Suprapubic skin (tissue), 4 donors: ENCODE results near the gene RPUSD2. TPM values are rescaled to one million over a fixed set of nuclear protein-coding genes. Genes with fewer than 3 reads are reported as not detected.
"Not testable (repeated sequence)": the region's sequence is repeated elsewhere in the genome, so short reads cannot be mapped to it uniquely, and the experiment has no call there.

ENCODE experiments used
- DNase-seq, 2 donors: peaks; one replicate each; pipeline ENCODE4 v3.0.0-alpha.2; 2019; ENCODE audit warnings: low spot score in 2 of 2
- H3K27ac ChIP-seq: fragments of 200-600 bp; sonication (generic); one replicate; pipeline ENCODE4 v1.5.1; 2019
- H3K27me3 ChIP-seq: fragments of 200-600 bp; sonication (generic); one replicate; pipeline ENCODE4 v1.5.1; 2019
- H3K36me3 ChIP-seq: fragments of 200-600 bp; sonication (generic); one replicate; pipeline ENCODE4 v1.5.1; 2019
- H3K4me1 ChIP-seq: fragments of 200-600 bp; sonication (generic); one replicate; pipeline ENCODE4 v1.5.1; 2019
- H3K4me3 ChIP-seq: fragments of 200-600 bp; sonication (generic); one replicate; pipeline ENCODE4 v1.5.1; 2019; ENCODE audit warnings: mild to moderate bottlenecking
- H3K9me3 ChIP-seq: fragments of 200-600 bp; sonication (generic); one replicate; pipeline ENCODE4 v1.5.1; 2019
- CTCF ChIP-seq, 2 donors: fragments of 200-600 bp in 1 of 2; fragments of 450-650 bp in 1 of 2; sonication (generic) in 1 of 2; IDR thresholded peaks; one replicate each; pipeline ENCODE4 v1.5.1; 2016 to 2019; ENCODE audit warnings: antibody characterized with exemption in 2 of 2, mild to moderate bottlenecking in 1 of 2, moderate library complexity in 1 of 2
- EP300 ChIP-seq: sonication (generic); formaldehyde crosslinking; IDR thresholded peaks from one replicate; pipeline ENCODE4 v1.6.1; 2017; ENCODE audit warnings: antibody characterized with exemption
- POLR2A ChIP-seq, 2 donors: fragments of 450-650 bp; IDR thresholded peaks; one replicate each; pipeline ENCODE4 v1.6.1; 2017; ENCODE audit warnings: antibody characterized with exemption in 2 of 2, mild to moderate bottlenecking in 2 of 2, moderate library complexity in 2 of 2
- POLR2AphosphoS5 ChIP-seq, 3 donors: sonication (generic); formaldehyde crosslinking; IDR thresholded peaks; one replicate each; pipeline ENCODE4 v1.6.1; 2017; ENCODE audit warnings: antibody characterized with exemption in 3 of 3
- WGBS: methylation state at CpG from one replicate; pipeline ENCODE4 v1.1.5; 2018; 5-methylcytosine and 5-hydroxymethylcytosine counted together
- total RNA-seq, 4 donors: library from RNA; depleted of rRNA; stranded (reverse); fragments of >200 nt; gene quantifications; one replicate each; pipeline ENCODE4 v1.1.0, GENCODE V29; 2016

RPUSD2 gene
- total RNA-seq, 4 donors from 2014 or later = 8.1 to 14.0 (median 12.1) TPM

- Histone ChIP-seq H3K27ac (peak overlapping the region; percentile 90), H3K27me3 (no peaks in the 10 kb centered on the region), H3K36me3 (peaks cover 7% of the 10 kb centered on the region), H3K9me3 (no peaks in the 10 kb centered on the region), H3K4me1 (peaks cover 25% of the 10 kb centered on the region), H3K4me3 (peak overlapping the region; percentile 89)
- DNase-seq = peak in 1 of 2 donors; percentile 65
- 43% methylated on average over 18 of the region's 20 CpGs for WGBS
- TF ChIP-seq CTCF (IDR thresholded peaks at IDR 0.05) = no peak
- TF ChIP-seq POLR2AphosphoS5 (IDR thresholded peaks at IDR 0.05) = no peak
- no peak for TF ChIP-seq POLR2A (IDR thresholded peaks at IDR 0.05)
- no peak for TF ChIP-seq EP300
Measured at GRCh38 chr15:40565333-40566238, 3.5 kb upstream of the RPUSD2 start.

- TF ChIP-seq CTCF (IDR thresholded peaks at IDR 0.05) = no peak
- no peak for TF ChIP-seq POLR2AphosphoS5 (IDR thresholded peaks at IDR 0.05)
- TF ChIP-seq POLR2A (IDR thresholded peaks at IDR 0.05) = no peak
- no peak for TF ChIP-seq EP300
- H3K4me1 ChIP-seq = peaks cover 34% of the 10 kb centered on the region
- no peak overlapping the region for H3K4me3 ChIP-seq
- DNase-seq = no peak
- no peak overlapping the region for H3K27ac ChIP-seq
- WGBS = 43% methylated on average over 4 of the region's 7 CpGs
- no peaks in the 10 kb centered on the region for H3K27me3 ChIP-seq
- peaks cover 6% of the 10 kb centered on the region for H3K36me3 ChIP-seq
- H3K9me3 ChIP-seq = no peaks in the 10 kb centered on the region
Measured at GRCh38 chr15:40567111-40567510, 2.0 kb upstream of the RPUSD2 start.

GRCh38 chr15:40575113-40575512, 6.0 kb downstream of the RPUSD2 start:
- H3K27ac ChIP-seq = no peak overlapping the region
- H3K36me3 ChIP-seq = peaks cover 32% of the 10 kb centered on the region
- TF ChIP-seq POLR2AphosphoS5 (IDR thresholded peaks at IDR 0.05) (no peak), EP300 (no peak), POLR2A (IDR thresholded peaks at IDR 0.05) (no peak), CTCF (IDR thresholded peaks at IDR 0.05) (no peak)
- DNase-seq = no peak
- H3K4me1 ChIP-seq = peaks cover 14% of the 10 kb centered on the region
- H3K27me3 ChIP-seq = no peaks in the 10 kb centered on the region
- H3K4me3 ChIP-seq = no peak overlapping the region
- H3K9me3 ChIP-seq = no peaks in the 10 kb centered on the region

- not testable (repeated sequence) for H3K4me1 ChIP-seq, H3K27ac ChIP-seq, H3K4me3 ChIP-seq, H3K9me3 ChIP-seq, DNase-seq, H3K27me3 ChIP-seq
- H3K36me3 ChIP-seq = peaks cover 27% of the 10 kb centered on the region
- WGBS = 97% methylated on average over 5 of the region's 5 CpGs
Measured at GRCh38 chr15:40576914-40577313, 7.8 kb downstream of the RPUSD2 start.

- no peak for DNase-seq
- no peak for TF ChIP-seq POLR2AphosphoS5 (IDR thresholded peaks at IDR 0.05)
- TF ChIP-seq EP300 = no peak
- no peak for TF ChIP-seq POLR2A (IDR thresholded peaks at IDR 0.05)
- TF ChIP-seq CTCF (IDR thresholded peaks at IDR 0.05) = no peak
- 62% methylated on average over 4 of the region's 4 CpGs for WGBS
- Histone ChIP-seq H3K4me1 (no peaks in the 10 kb centered on the region), H3K4me3 (no peak overlapping the region), H3K36me3 (peaks cover 13% of the 10 kb centered on the region), H3K27ac (no peak overlapping the region), H3K9me3 (no peaks in the 10 kb centered on the region), H3K27me3 (no peaks in the 10 kb centered on the region)
Measured at GRCh38 chr15:40578892-40579291, 9.8 kb downstream of the RPUSD2 start.

- not testable (repeated sequence) for H3K9me3 ChIP-seq, H3K4me3 ChIP-seq, H3K27me3 ChIP-seq, H3K27ac ChIP-seq, H3K4me1 ChIP-seq, H3K36me3 ChIP-seq, DNase-seq
- 70% methylated on average over 2 of the region's 2 CpGs for WGBS
Measured at GRCh38 chr15:40581796-40582195, 12.7 kb downstream of the RPUSD2 start.
